NOMO-1 treated with dmso at 0.1 percent for 144 hours (cell line): ENCODE data around the gene TSPY3.
"Not testable (repeated sequence)": the region's sequence is repeated elsewhere in the genome, so short reads cannot be mapped to it uniquely, and the experiment has no call there.

ENCODE experiments used
- DNase-seq: peaks from one replicate; lab custom pipeline; 2025; ENCODE audit not compliant: unreplicated experiment; lab: John Stamatoyannopoulos, UW

The TSPY3 gene

GRCh38 chrY:9398121-9398520, at the start of gene TSPY3:
Gene TSPY3 (plus strand): TSS chrY:9398421. CDS start chrY:9398467, 46 bp downstream.
- not testable (repeated sequence) for DNase-seq

GRCh38 chrY:9357497-9357896, 40.7 kb upstream of the TSPY3 start, which contains the start of gene TSPY8:
Gene TSPY8 (plus strand): TSS chrY:9357797. CDS start chrY:9357843, 46 bp downstream.
- DNase-seq: not testable (repeated sequence)

GRCh38 chrY:9396527-9396926, 1.7 kb upstream of the TSPY3 start:
- DNase-seq: not testable (repeated sequence)
